Midbrain (tissue), 1 donor: ENCODE data around the gene REEP3.

Experiments used
- DNase-seq: peaks from one replicate; lab custom pipeline; 2025; lab: John Stamatoyannopoulos, UW

Gene REEP3

DNA sequence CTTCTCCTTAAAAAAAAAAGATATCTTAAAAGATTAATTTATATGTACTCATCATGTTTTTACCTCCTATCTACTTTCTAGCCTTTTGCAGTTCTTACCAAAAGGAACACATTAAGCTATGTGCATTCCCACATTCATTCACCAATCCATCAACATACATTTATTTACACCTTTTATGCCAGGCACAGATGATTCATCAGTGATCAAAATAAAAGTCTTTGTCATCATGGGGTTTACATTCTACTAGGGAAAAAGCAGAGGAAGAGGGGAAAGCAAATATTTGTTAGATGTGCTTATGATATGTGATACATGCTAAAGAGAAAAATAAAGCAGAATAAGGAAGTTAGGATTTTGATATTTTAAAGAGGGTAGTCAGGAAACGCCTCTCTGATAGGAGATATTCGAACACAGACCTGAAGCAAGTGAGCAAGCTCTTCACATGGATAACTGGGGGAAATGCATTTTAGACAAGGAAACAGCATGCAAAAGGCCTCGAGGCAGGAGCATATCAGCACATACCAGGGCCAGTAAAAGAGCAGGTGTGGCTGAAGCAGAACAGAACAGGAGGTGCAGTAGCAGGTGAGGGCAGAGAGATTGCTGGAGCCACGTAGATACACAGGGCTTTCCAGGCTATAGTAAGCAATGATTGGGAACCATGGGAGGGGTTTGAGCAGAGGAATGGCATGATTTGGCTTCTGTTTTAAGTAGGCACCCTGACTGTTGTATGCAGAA, 67.4 kb downstream of the REEP3 start:
- no peak for DNase-seq

DNA sequence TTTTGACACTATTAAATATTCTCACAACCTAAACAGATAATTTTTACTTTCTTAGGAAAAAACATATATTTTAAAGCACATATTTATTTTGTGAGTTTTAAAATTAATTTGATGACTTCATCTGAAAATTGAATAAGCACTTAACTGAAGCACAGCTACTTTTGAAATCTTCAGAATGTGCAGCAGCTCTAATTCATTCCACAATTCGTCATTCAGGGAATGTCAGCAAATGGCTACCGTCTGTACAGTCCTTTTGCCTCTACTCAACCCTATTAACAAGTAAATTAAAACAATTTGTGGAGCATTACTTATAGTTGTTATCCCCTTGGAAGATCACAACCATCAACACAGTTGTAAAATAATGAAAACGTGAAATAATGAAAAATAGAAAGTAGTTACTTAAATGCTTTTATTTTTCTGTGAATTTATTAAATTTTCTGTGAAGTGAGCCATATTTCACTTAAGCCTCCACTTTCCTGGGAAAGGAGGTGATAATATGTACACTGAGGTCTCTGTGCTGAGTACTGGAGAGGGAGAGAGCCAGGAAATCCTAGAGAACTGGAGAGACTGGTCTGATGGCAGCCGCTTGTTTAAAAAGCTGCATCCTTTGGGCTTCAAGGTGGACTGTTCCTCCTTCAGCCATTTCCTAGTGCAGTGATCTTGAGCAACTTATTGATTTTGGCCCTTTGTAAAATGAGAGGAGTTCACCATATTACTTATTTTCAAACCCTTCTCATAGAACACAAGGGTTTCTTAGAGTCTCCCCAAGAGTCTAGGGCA, 70.6 kb downstream of the REEP3 start:
- no peak for DNase-seq

DNA sequence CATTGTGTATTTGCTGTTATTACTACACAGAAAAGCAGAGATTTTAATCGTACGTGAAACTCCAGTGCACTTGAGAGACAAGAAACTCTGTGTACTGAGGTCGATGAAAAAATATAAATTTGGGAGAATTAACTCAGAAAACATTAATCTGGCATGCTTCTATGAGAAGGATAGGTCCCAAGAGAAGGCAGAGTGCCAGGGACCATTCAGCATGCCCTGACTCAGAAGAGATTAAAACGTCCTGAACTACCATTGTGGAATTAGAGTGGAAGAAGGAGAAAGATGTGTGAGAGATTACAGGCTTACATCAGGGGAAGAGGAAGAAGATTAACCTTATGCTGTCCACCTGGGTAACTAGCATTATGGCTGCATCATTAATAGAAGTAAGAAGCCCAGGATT, 72.4 kb downstream of the REEP3 start:
- DNase-seq = no peak

DNA sequence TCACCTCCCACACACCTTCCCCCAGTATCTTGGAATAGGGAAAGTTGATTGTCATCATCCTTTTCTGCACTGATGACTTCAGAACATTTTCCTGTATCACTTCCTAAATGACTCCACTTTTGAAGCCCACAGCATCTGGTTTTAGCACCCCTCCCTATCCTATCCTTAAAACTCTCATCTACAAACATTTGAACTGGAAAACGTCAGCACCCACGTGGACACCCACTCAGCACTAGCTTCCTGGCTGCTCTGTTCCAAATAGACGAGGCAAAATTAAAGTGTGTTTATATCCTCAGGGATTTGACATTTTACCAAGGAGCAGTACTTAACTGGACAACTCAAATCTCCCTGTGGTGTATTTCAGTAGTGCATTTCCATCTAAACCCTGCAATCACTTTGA, 73.9 kb downstream of the REEP3 start:
- DNase-seq = no peak

DNA sequence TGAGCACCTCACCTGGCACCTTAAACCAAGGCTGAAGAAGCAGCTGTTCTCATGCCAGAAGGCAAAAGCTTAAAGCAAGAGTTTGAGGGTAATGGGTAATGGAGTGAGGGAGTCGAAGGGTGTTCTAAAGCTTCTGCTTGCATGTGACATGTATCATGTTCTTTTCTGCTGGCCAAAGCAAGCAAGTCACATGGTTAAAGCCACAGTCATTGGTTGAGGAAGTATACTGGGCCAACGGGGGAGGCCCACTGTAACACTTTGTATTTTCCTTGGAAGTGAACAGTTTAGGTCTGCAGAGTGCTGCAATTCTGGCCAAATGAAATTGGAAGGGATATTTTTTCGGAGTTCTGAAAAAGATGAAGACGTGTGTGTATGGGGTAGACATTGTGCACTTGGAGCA, 75.7 kb downstream of the REEP3 start:
- no peak for DNase-seq

- no peak for DNase-seq
Observed at GRCh38 chr10:63600540-63600939, 79.3 kb downstream of the REEP3 start.

- no peak for DNase-seq
Observed at GRCh38 chr10:63603709-63604445, 82.7 kb downstream of the REEP3 start.

DNA sequence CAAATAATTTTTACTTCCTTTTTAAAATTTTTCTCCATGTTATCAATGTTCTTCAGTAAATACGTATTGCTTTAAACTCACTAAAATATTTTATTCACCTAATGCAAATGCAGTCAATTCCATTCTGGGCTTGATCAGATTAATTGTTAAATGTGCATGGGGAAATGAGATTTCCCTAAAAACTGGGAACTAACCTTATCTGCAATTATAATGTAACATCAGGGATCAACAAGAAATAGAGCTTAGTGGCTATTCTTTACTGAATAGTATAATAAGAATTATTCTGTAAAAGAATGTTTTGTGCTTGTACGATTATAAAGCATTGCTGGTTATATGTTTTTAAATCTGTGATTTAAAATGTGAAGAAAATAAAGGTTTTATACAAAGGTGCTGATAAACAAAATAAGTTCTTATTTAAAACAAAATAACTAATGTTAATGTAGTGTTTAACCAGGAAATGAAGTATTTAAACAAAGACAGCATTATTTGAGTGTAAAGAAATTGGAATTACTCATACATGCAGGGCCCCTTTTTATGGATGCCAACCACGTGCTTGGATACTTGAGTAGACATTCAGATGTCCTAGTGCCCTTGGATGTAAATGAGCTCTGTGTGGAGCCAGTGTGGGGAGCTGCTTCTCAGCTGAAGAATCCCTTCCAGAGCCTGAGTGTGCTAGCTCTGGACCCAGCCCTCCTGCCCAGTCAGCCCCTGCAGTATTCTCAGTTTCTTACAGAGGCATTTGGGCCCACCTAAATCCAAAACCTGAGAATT, 84.2 kb downstream of the REEP3 start:
- peak; percentile 20 for DNase-seq

- no peak for DNase-seq
Observed at GRCh38 chr10:63608511-63608910, 87.3 kb downstream of the REEP3 start.

DNA sequence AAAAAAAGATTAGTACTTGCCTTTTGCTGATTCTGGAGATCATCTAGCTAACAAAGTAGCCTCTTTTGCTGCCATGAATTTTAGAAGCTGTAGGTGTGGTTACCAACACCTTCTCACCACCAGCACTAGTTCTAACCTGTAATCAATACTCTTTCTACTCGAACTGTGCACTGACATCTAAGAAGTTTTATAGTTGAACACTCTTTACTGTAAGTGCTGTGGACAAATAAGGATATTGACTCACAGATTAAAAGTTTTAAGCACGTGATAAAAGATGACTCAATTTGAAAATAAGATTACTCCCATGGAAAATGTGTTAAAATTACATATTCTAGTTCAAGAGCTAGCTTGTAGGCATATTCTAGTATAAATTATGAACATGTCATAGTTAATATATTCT, 89.9 kb downstream of the REEP3 start:
- no peak for DNase-seq

DNA sequence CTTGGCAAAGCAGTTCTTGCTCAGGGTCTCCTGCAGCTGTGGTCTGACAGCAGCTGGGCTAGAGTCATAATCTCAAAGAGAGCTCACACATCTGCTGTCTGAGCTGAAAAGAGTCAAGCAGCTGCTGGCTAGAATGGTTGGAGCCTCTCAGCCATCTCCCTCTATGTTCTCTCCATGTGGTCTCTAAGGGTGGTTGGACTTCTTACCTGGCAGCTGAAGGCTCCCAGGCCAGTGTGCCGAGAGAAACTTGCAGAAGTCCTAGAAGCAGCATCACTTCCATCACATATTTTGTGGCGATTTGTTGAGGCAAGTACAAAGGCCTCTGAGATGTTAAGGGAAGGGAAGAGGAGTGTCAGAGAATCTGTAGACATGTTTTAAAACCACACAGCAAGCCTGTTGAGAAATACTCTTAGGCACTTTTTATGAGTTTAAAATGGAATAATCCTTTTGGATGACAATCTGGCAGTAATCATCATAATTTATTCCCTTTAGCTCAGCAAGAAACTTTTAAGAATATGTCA, 93.2 kb downstream of the REEP3 start:
- no peak for DNase-seq

- no peak for DNase-seq
Observed at GRCh38 chr10:63618552-63618951, 97.4 kb downstream of the REEP3 start.

DNA sequence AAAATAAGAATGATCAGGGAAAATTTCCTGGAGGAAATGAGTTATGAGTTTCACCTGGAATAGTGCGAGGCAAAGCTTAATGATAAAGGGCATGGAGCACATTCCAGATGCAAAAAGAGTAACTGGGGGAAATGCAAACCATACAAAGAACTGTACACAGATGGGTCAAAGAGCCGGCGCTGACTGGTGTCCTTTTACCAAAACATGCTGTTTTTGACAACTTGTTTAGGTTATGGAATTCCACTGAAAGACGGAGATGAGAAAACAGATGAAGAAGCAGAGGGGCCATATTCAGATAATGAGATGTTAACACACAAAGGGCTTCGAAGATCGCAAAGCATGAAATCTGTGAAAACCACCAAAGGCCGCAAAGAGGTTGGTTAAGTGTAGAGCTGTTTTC, 98.2 kb downstream of the REEP3 start:
- no peak for DNase-seq

DNA sequence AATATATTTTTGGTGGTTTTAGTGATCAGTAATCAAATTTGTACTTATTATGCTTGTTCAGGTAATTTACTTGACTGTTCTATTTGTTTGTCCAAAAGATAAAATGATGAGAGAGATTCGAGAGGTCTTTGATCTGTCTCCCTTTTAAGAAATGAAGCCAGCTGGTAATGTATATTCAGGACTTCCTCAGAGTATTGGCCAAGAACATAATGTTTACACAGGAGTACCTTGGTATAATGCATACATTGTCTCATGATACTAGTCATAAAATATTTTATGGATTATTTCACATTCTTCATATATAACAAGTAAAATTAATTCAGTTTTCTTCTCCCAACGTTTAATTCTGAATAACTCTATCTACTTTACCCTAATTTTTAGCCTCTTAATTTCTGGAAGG, 100.9 kb downstream of the REEP3 start:
- DNase-seq = no peak

DNA sequence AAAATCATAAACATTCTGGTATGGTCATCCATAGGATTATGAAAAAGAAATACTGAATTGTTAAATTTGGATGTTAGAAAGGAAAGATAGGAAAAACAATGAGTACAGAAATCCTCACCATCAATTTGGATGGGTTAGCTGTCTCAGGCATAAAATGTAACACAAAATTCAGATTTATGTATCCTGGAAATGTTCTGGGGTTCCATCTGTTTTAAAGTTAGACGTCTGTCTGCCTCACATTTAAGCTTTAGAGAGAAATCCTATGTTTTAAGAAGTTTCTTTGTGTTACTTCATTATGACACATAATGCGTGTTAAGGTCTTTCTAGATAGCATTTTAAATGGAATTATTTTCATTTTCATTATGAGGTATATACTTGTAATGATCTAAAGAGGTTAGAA, 103.5 kb downstream of the REEP3 start:
- no peak for DNase-seq

DNA sequence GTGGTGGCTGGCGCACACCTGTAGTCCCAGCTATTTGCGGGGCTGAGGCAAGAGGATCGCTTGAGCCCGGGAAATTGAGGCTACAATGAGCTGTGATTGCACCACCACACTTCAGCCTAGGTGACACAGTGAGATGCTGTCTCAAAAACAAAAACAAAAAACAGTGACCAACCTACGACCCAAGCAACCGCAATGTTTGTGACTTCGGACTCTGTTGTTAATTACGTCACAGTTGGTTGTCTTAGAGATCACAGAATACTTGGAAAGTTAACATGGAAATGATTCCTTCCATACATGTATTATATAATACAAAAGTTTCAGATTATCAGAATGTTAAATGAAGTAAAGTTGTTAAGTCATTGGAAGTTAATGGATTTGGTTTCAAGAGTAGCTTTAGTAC, 106.2 kb downstream of the REEP3 start:
- no peak for DNase-seq

- no peak for DNase-seq
Observed at GRCh38 chr10:63627881-63628296, 106.7 kb downstream of the REEP3 start.

GRCh38 chr10:63628526-63629362, 107.5 kb downstream of the REEP3 start:
- DNase-seq = peak; percentile 80

DNA sequence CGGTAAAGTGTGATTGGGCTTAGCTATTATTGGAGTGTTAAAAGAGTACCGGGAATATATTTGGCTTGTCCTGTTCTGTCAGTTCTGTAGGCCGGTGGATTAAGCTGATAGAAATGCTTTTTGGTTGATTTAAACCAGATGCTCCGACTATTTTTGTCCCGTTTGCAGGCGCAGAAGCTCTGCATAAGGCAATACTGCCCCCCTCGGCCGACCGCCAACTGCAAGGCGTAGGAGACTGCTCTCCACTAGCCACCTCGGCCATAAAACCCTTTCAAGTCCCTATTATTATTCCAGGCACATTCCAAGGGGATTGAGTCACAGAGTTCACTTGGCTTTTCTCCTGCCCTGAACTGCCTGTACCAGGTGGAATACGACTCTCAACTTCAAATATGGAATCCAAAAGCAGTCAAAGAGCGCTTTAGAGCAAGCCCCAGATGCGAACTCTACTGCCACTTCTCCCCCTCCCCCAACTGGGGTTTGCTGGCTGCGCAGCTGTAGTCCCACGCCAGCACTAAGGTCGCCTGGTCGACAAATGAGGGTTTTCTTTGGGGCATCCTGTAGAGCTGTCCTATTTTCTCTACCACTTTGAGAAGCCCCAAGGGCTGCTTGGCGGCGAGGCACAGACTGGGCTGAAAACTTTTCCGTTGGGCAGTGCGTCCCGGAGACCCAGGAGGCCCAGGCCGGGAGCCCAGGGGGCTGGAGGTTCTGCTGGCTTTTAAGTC, 108.3 kb downstream of the REEP3 start:
- DNase-seq = peak; percentile 95
